Ishikawa (cell line): ENCODE data around the gene EHD1.

Experiments used
- CEBPB ChIP-seq: IDR thresholded peaks from 2 replicates; pipeline ENCODE4 v1.6.1; 2012
- CREB1 ChIP-seq: IDR thresholded peaks from 2 replicates; pipeline ENCODE4 v1.6.1; 2012; ENCODE audit warnings: low read depth
- EGR1 ChIP-seq: IDR thresholded peaks from 2 replicates; pipeline ENCODE4 v1.6.1; 2012
- EP300 ChIP-seq: IDR thresholded peaks from 2 replicates; pipeline ENCODE4 v1.6.1; 2012; ENCODE audit warnings: borderline replicate concordance
- FOXM1 ChIP-seq: IDR thresholded peaks from 2 replicates; pipeline ENCODE4 v1.6.1; 2012; ENCODE audit warnings: low read depth, borderline replicate concordance
- MAX ChIP-seq: IDR thresholded peaks from 2 replicates; pipeline ENCODE4 v1.6.1; 2012
- NFIC ChIP-seq: IDR thresholded peaks from 2 replicates; pipeline ENCODE4 v1.6.1; 2012
- RAD21 ChIP-seq: IDR thresholded peaks from 2 replicates; pipeline ENCODE4 v1.6.1; 2012; ENCODE audit warnings: low read depth
- REST ChIP-seq: IDR thresholded peaks from 2 replicates; pipeline ENCODE4 v1.6.1; 2012; ENCODE audit warnings: low read depth, mild to moderate bottlenecking
- TAF1 ChIP-seq: IDR thresholded peaks from 2 replicates; pipeline ENCODE4 v1.6.1; 2012; ENCODE audit warnings: low read depth, mild to moderate bottlenecking
- TCF12 ChIP-seq: IDR thresholded peaks from 2 replicates; pipeline ENCODE4 v1.6.1; 2012; ENCODE audit warnings: low read depth
- TEAD4 ChIP-seq: IDR thresholded peaks from 2 replicates; pipeline ENCODE4 v1.6.1; 2012
- USF1 ChIP-seq: IDR thresholded peaks from 2 replicates; pipeline ENCODE4 v1.6.1; 2012
- YY1 ChIP-seq: IDR thresholded peaks from 2 replicates; pipeline ENCODE4 v1.6.1; 2012; ENCODE audit warnings: low read depth
- ZBTB7A ChIP-seq: IDR thresholded peaks from 2 replicates; pipeline ENCODE4 v1.6.1; 2012; ENCODE audit warnings: low read depth

The EHD1 gene

GRCh38 chr11:64837887-64838351 is 40.5 kb downstream of the EHD1 start:
- TF ChIP-seq USF1: no peak
- no peak for TF ChIP-seq MAX
- no peak for TF ChIP-seq CEBPB
- no peak for TF ChIP-seq NFIC
- TF ChIP-seq TAF1: no peak
- TF ChIP-seq FOXM1: no peak
- no peak for TF ChIP-seq EP300
- TF ChIP-seq YY1: no peak
- TF ChIP-seq REST: no peak
- TF ChIP-seq TEAD4: no peak

- no peak for TF ChIP-seq TEAD4
- no peak for TF ChIP-seq RAD21
- no peak for TF ChIP-seq CEBPB
- no peak for TF ChIP-seq CREB1
- no peak for TF ChIP-seq ZBTB7A
- TF ChIP-seq NFIC: no peak
- no peak for TF ChIP-seq MAX
- TF ChIP-seq REST: no peak
- TF ChIP-seq TAF1: no peak
- TF ChIP-seq TCF12: no peak
- TF ChIP-seq EGR1: no peak
- TF ChIP-seq YY1: no peak
- no peak for TF ChIP-seq FOXM1
- TF ChIP-seq EP300: no peak
- no peak for TF ChIP-seq USF1
These were observed 41.9 kb downstream of the EHD1 start for GRCh38 chr11:64836448-64837072.

DNA sequence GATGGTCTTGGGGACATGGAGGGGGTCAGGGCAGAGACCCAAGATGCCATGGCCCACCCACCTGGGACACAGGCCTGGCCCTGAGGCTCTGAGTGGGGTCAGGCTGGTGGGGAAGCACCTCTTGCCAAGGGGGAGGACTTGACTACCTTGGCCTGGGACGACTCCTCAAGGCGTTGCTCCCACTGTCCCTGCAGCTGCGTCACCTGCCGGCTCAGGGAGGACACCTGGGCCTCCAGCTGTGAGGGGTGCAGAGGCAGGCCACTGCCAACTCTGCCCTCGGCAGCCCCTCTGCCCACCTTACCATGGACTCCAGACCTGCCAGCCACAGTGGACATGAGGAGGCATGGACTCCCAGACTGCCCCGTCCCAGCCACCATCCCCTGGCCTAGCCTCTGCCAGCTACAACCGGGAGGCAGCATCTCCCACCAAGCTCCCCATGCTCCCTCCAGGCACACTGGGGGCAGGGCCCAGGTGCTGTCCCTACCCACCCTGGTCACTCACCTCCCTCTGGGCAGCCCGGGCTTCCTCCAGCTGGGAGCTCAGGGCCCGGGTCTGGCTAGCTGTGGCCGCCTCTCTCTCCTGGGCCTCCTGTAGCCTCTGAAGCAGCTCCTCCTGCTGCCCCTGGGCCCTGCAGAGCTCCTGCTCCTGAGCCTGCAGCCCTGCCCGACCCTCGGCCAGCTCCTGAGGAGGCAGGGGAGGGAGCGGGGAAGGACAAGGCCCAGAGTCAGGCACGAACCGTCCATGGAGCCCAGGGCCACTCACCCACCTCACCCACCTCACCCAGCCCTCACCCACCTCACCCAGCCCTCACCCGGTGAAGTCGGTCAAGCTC is 42.6 kb downstream of the EHD1 start:
- TF ChIP-seq TAF1: no peak
- TF ChIP-seq REST: no peak
- TF ChIP-seq EGR1: no peak
- TF ChIP-seq RAD21: no peak
- TF ChIP-seq TCF12: no peak
- no peak for TF ChIP-seq USF1
- no peak for TF ChIP-seq MAX
- TF ChIP-seq EP300: no peak
- no peak for TF ChIP-seq CEBPB
- TF ChIP-seq ZBTB7A: no peak
- TF ChIP-seq YY1: no peak
- TF ChIP-seq TEAD4: no peak
- TF ChIP-seq CREB1: no peak
- TF ChIP-seq FOXM1: no peak
- no peak for TF ChIP-seq NFIC
